Measurements from ENCODE around the gene PPP2R5D. TPM values are rescaled to one million over a fixed set of nuclear protein-coding genes. Genes with fewer than 3 reads are reported as not detected.

PPP2R5D gene
- total RNA-seq, 1 donor: 47.5 TPM

DNA sequence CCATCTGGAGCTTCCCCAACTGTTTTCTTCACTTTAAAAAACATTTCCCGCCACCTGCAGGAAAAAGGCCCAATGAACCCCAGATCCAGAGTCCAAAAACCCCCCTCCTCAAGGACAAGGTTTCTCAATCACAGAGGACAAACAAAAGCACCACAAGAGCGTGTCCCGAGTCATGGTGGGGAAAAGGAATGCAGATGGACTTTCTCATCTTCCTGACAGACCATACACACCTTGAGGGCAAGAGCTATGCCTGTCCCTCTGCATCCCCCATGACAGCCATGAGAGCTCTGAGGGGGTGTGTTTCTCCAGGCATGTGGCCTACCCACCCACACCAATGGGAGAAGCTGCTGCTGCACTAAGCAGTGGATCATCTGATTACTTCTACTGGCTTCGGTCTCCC, 14.4 kb upstream of the PPP2R5D start:
- no peak overlapping the region for H3K4me3 ChIP-seq (ENCODE audit: low read depth, low read length)
- DNase-seq (ENCODE audit: low read depth): no peak
- TF ChIP-seq, protein P1, sequence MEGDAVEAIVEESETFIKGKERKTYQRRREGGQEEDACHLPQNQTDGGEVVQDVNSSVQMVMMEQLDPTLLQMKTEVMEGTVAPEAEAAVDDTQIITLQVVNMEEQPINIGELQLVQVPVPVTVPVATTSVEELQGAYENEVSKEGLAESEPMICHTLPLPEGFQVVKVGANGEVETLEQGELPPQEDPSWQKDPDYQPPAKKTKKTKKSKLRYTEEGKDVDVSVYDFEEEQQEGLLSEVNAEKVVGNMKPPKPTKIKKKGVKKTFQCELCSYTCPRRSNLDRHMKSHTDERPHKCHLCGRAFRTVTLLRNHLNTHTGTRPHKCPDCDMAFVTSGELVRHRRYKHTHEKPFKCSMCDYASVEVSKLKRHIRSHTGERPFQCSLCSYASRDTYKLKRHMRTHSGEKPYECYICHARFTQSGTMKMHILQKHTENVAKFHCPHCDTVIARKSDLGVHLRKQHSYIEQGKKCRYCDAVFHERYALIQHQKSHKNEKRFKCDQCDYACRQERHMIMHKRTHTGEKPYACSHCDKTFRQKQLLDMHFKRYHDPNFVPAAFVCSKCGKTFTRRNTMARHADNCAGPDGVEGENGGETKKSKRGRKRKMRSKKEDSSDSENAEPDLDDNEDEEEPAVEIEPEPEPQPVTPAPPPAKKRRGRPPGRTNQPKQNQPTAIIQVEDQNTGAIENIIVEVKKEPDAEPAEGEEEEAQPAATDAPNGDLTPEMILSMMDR (IDR thresholded peaks at IDR 0.05; ENCODE audit: insufficient read depth, low read depth, low read length): no peak

DNA sequence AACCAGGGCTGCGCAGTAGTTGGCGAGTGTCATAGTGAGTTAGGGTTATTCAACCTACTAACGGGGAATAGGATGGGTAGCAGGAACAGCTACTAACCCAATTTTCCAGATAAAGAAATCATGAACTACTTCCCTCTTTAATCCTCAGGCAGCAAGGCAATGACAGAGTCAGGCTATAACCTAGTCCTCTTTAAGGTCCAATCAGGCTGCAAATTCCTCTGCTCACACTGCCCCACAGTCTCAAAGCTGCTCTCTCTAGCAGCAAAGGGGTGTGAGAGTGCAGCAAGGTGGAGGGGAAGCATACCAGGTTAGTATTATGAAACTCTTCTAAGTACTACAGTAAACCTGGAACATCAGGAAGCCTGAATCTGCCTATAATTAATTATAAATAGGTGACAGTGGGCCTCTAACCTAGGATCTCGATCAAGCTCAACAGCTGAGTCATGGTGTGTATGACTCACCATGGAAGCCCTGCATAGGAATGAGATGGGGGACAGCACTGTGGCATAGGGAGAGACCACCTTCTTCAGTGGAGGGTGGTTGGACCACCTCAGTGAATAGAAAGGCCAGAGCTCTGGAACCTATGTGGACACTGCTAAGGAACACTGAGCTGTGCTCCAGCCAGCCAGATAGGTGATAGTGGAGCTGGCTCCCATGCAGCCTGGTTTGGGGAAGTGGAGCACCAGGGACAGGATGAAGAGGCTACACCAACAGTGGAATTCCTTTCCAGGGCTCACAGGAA, 13.3 kb upstream of the PPP2R5D start:
- no peak overlapping the region for H3K4me3 ChIP-seq (ENCODE audit: low read depth, low read length)
- TF ChIP-seq, protein P1 (IDR thresholded peaks at IDR 0.05; ENCODE audit: insufficient read depth, low read depth, low read length): no peak
- peak; percentile 32 for DNase-seq (ENCODE audit: low read depth)

DNA sequence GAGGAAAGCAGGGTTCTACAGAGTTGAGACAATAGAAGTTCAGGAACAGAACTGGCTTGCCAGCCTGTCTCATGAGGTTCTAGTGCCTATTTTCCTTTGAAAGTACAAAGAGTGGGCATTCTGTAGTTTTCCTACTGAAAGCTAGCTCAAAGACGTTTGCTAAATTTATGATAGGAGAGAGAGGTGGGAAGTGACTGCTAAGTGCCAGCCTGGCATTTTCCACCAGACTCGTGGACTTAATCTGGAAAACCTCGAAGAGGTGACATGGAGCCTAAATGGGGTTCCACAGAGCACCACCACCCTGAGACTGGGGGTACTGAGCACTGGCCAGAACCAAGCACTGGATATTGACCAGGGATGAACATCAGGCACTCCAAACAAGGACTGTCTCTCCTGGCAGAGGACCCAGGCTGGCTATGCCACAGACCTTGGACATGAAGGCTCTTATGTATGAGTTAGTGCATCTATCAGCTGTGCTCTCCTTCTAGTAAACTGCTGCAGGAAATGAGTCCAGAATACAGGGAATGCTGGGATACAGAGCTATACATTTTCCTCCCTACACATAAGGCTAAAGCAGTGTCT, 12.5 kb upstream of the PPP2R5D start:
- TF ChIP-seq, protein P1 (IDR thresholded peaks at IDR 0.05; ENCODE audit: insufficient read depth, low read depth, low read length): no peak
- DNase-seq (ENCODE audit: low read depth): no peak
- H3K4me3 ChIP-seq (ENCODE audit: low read depth, low read length): no peak overlapping the region

DNA sequence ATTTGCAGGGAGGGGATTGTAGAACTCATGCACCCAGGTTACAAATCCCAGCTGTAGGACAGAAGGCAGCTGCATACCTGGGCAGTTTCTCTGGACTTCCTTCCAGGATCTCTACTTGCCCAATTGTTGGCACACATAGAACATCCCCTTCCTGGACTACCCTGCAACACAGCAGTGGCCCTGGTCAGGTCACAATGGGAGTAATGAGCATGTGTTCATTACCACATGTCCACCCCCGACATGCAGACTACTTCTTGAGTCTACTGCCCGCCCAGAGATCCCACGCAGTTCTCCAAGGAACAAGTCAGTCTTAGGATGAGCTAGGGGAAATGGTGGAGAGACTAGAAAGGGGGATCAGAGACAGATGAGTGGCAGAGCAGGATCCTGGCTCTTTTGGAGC, 10.4 kb upstream of the PPP2R5D start:
- DNase-seq (ENCODE audit: low read depth): no peak

DNA sequence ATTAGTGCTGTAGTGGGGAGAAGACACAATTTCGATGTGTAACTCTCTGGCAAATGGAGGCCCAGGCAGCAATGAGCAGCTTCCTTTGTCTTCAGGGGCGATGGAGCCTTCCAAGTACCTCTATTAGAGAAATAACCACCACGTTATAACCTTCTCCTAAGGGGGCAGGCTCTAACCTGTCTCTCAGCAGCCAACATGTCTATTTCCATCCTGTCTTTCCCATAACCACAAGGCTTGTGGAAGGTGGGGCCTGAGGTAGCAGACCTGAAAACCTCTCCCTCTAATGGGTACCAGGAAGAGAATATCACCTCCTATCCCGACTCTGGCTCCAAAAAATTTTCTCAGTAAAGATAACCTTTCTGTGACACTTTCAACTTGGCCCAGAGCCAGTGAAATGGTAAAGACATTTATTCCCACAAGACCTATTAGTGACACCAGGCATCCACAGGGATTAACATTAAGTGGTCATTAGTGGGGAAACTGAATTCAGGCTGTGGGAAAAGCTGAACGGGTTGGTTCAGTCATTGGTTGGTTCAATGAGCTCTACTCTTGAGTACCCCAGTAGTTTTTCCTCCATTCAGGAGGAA, 9.4 kb upstream of the PPP2R5D start:
- TF ChIP-seq, protein P1 (IDR thresholded peaks at IDR 0.05; ENCODE audit: insufficient read depth, low read depth, low read length): no peak
- no peak overlapping the region for H3K4me3 ChIP-seq (ENCODE audit: low read depth, low read length)
- no peak for DNase-seq (ENCODE audit: low read depth)

More for the DNA sequence above, 10.4 kb upstream of the PPP2R5D start:
- TF ChIP-seq, protein P1 (IDR thresholded peaks at IDR 0.05; ENCODE audit: insufficient read depth, low read depth, low read length): no peak
- no peak overlapping the region for H3K4me3 ChIP-seq (ENCODE audit: low read depth, low read length)

DNA sequence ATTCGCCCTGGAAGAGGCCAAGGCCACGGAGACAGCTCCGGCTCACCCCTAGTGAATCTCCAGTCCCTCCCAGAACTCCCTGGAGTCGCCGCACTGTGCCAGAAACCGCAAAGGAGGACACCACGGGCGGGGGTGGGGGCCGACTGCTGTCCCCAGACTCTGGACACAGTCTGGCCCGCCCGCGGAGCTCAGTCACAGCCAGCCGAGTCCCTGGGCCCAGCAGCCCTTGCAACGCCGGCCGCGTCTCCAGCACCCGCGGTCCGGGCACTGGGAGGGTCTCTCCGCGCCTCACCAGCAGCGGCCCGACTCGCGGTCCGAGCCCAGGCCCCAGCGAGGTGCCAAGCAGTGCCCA, 5.9 kb upstream of the PPP2R5D start:
- peak; percentile 36 for DNase-seq (ENCODE audit: low read depth)
- TF ChIP-seq, protein P1 (IDR thresholded peaks at IDR 0.05; ENCODE audit: insufficient read depth, low read depth, low read length): no peak
- H3K4me3 ChIP-seq (ENCODE audit: low read depth, low read length): peak overlapping the region; percentile 76

All from fibroblast of villous mesenchyme (primary cell).